Anterior cingulate cortex (tissue), 58 donors: ENCODE data around the gene KRT14.
"Not testable (repeated sequence)": the region's sequence is repeated elsewhere in the genome, so short reads cannot be mapped to it uniquely, and the experiment has no call there.

Experiments
- DNase-seq, 58 donors: peaks; one replicate each; lab custom pipeline; 2025; lab: John Stamatoyannopoulos, UW

Gene KRT14

GRCh38 chr17:41549596-41550039 lies 37.1 kb downstream of the KRT14 start:
- no peak for DNase-seq

GRCh38 chr17:41548844-41549595 lies 37.7 kb downstream of the KRT14 start:
- DNase-seq, result peak in 55 of 58 donors; percentile 13 to 84 (median 45)

- peak in 32 of 58 donors; percentile 2 to 69 (median 15) for DNase-seq
Measured at GRCh38 chr17:41547921-41548843, 38.5 kb downstream of the KRT14 start.

- DNase-seq, result no peak
Measured at GRCh38 chr17:41547378-41547841, 39.3 kb downstream of the KRT14 start.

GRCh38 chr17:41546819-41547218 lies 39.9 kb downstream of the KRT14 start:
- DNase-seq, result no peak

- DNase-seq, result no peak
Measured at GRCh38 chr17:41545829-41546410, 40.8 kb downstream of the KRT14 start.

GRCh38 chr17:41544935-41545334 lies 41.8 kb downstream of the KRT14 start:
- no peak for DNase-seq

- peak in 6 of 58 donors; percentile 3 to 28 (median 10) for DNase-seq
Measured at GRCh38 chr17:41544491-41544892, 42.2 kb downstream of the KRT14 start.

- DNase-seq, result not testable (repeated sequence)
Measured at GRCh38 chr17:41542786-41543185, 43.9 kb downstream of the KRT14 start.

- DNase-seq, result no peak
Measured at GRCh38 chr17:41542357-41542756, 44.3 kb downstream of the KRT14 start.

GRCh38 chr17:41540921-41541625 lies 45.6 kb downstream of the KRT14 start:
- DNase-seq, result no peak

- no peak for DNase-seq
Measured at GRCh38 chr17:41539979-41540701, 46.6 kb downstream of the KRT14 start.

GRCh38 chr17:41539071-41539492 lies 47.6 kb downstream of the KRT14 start:
- no peak for DNase-seq

GRCh38 chr17:41538565-41538991 lies 48.1 kb downstream of the KRT14 start:
- DNase-seq, result no peak

- no peak for DNase-seq
Measured at GRCh38 chr17:41537990-41538389, 48.7 kb downstream of the KRT14 start.

- no peak for DNase-seq
Measured at GRCh38 chr17:41537614-41537954, 49.1 kb downstream of the KRT14 start.

- no peak for DNase-seq
Measured at GRCh38 chr17:41536741-41537613, 49.7 kb downstream of the KRT14 start.

- no peak for DNase-seq
Measured at GRCh38 chr17:41535764-41536481, 50.8 kb downstream of the KRT14 start.
